Lung (tissue), 12 donors: ENCODE measurements around the gene NLRC3. TPM values are rescaled to one million over a fixed set of nuclear protein-coding genes. Genes with fewer than 3 reads are reported as not detected.

Experiments used
- ATAC-seq: fragments of 200-7000 bp; cut with Tn5 transposase; one replicate; pipeline ENCODE4 v1.9.1; 2020; ENCODE audit warnings: moderate number of reproducible peaks; ENCODE audit not compliant: insufficient read depth, low FRiP score
- DNase-seq, 3 donors: peaks; one replicate each; pipeline ENCODE4 v3.0.0-alpha.2; 2013 to 2017
- H3K27ac ChIP-seq, 2 donors: one replicate each; pipeline ENCODE4 v1.5.1; 2013; ENCODE audit warnings: mild to moderate bottlenecking in 2 of 2, moderate library complexity in 2 of 2, control low read depth in 1 of 2, inconsistent platforms in 1 of 2, low read depth in 1 of 2, low read length in 1 of 2
- H3K27me3 ChIP-seq, 3 donors: one replicate each; pipeline ENCODE4 v1.5.1; 2013; ENCODE audit warnings: low read length in 2 of 3; ENCODE audit not compliant: control insufficient read depth in 3 of 3, insufficient read depth in 3 of 3
- H3K36me3 ChIP-seq, 4 donors: one replicate each; pipeline ENCODE4 v1.5.1; 2013; ENCODE audit warnings: low read length in 4 of 4, mild to moderate bottlenecking in 1 of 4, moderate library complexity in 1 of 4; ENCODE audit not compliant: control insufficient read depth in 4 of 4, insufficient read depth in 4 of 4
- H3K4me1 ChIP-seq, 5 donors: one replicate each; pipeline ENCODE4 v1.5.1; 2013; ENCODE audit warnings: low read length in 5 of 5, mild to moderate bottlenecking in 2 of 5, moderate library complexity in 1 of 5; ENCODE audit not compliant: control insufficient read depth in 5 of 5, insufficient read depth in 5 of 5
- H3K4me3 ChIP-seq: one replicate; pipeline ENCODE4 v1.5.1; 2013; ENCODE audit warnings: mild to moderate bottlenecking, control low read depth, moderate library complexity
- H3K9ac ChIP-seq, 2 donors: one replicate each; pipeline ENCODE4 v1.5.1; 2013; ENCODE audit warnings: low read length in 2 of 2, control low read depth in 1 of 2; ENCODE audit not compliant: insufficient read depth in 1 of 2
- H3K9me3 ChIP-seq, 4 donors: one replicate each; pipeline ENCODE4 v1.5.1; 2013; ENCODE audit warnings: low read length in 3 of 4, mild to moderate bottlenecking in 1 of 4, moderate library complexity in 1 of 4; ENCODE audit not compliant: control insufficient read depth in 4 of 4, insufficient read depth in 3 of 4
- WGBS, 2 donors: extraction: QIAGEN DNeasy Blood & Tissue Kit; methylation state at CpG; one replicate each; pipeline ENCODE4 v1.1.7; 2013; 5-methylcytosine and 5-hydroxymethylcytosine counted together
- polyA plus RNA-seq, 2 donors: library from polyadenylated mRNA; stranded (reverse); fragments of 200-250 nt; gene quantifications; one replicate each; pipeline ENCODE4 v1.2.1, GENCODE V29; 2013
- total RNA-seq, 2 donors: library from RNA; depleted of rRNA in 1 of 2; stranded (reverse); fragments of >200 nt in 1 of 2; gene quantifications; one replicate each; pipeline ENCODE4 v1.2.1, GENCODE V29; 2014 to 2021
- TF ChIP-seq, protein P1 (sequence below): IDR thresholded peaks from 2 replicates; pipeline ENCODE4 v1.5.1; 2012; ENCODE audit warnings: mild to moderate bottlenecking; ENCODE audit errors: control extremely low read depth, extremely low read depth
- donor health status: control.
- donor health status: control.
- donor health status: Bipolar disorder and iron deficiency.
- donor health status: healthy.
- donor health status: DM: yes; HTN: yes; CAD: no.

The NLRC3 gene
- total and polyA plus RNA-seq, 4 donors = 1.1 to 4.4 (median 2.5) TPM

DNA sequence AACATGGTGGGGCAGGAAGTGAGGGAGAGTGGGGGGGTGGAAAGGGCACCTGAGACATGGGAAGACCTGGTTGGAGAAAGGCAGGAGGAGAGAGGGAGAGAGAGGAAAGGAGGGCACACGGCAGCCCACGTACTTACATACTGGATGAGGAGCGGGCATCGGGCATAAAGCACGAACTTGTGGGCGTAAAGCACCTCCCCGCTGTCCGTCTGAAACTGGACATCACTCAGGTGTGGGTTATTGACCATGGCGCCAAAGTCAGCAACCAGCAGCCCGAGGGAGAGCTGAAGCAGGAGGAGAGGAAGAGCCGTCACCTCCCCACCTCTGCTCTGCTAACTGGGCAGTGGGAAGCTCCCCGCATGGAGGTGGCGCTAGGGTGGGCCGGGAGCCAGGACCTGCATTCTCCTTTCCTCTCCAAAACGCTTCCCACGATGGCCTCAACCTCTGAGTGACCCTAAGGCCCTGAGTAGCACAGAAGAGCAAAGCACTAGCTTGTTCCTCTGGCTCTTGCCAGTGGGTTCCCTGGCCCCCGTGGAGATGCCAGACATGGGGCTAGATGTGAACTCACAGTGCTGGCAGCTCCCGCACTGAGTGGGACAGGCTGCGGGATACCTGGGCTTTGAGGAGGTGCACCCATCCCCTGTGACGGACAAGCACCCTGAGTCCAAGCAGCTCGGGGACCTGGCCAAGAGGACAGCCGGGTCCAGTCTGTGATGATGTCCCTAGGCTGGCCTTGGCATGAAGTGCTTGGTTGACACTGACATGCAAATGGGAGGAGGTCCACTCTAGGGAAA, 17.3 kb upstream of the NLRC3 start:
- Histone ChIP-seq H3K4me3 (no peak overlapping the region), H3K9me3 (no peaks in the 10 kb centered on the region), H3K4me1 (peaks cover 0 to 6% (median 0%) of the 10 kb centered on the region in 5 donors), H3K9ac (no peak overlapping the region), H3K27ac (no peak overlapping the region), H3K27me3 (no peaks in the 10 kb centered on the region), H3K36me3 (peaks cover 0 to 14% (median 10%) of the 10 kb centered on the region in 4 donors)
- ATAC-seq (no peak), DNase-seq (no peak)
- TF ChIP-seq, protein P1, sequence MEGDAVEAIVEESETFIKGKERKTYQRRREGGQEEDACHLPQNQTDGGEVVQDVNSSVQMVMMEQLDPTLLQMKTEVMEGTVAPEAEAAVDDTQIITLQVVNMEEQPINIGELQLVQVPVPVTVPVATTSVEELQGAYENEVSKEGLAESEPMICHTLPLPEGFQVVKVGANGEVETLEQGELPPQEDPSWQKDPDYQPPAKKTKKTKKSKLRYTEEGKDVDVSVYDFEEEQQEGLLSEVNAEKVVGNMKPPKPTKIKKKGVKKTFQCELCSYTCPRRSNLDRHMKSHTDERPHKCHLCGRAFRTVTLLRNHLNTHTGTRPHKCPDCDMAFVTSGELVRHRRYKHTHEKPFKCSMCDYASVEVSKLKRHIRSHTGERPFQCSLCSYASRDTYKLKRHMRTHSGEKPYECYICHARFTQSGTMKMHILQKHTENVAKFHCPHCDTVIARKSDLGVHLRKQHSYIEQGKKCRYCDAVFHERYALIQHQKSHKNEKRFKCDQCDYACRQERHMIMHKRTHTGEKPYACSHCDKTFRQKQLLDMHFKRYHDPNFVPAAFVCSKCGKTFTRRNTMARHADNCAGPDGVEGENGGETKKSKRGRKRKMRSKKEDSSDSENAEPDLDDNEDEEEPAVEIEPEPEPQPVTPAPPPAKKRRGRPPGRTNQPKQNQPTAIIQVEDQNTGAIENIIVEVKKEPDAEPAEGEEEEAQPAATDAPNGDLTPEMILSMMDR = no peak
- 96 to 98% methylated on average over 22 of the region's 22 CpGs for WGBS, 2 donors

DNA sequence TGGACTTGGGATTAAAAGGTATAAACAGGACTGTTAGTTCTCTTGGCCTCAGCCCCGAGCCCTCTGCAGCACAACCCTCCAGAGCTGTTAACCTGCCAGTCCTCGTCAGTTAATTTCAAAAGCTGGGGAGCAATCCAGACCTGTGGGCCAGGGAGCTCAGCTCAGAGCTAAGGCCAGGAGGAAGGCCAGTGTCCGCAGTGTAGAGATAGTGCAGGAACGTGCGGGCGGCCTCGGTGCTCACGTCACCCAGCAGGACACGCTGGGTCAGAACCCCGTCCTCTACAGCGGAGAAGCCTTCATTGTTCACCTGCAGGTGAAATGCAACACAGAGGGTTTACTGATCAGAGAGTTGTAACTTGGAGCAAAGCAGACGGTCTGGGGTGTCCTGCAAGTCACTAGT, 15.4 kb upstream of the NLRC3 start:
- Histone ChIP-seq H3K4me3 (no peak overlapping the region), H3K27me3 (no peaks in the 10 kb centered on the region), H3K9ac (no peak overlapping the region), H3K27ac (no peak overlapping the region), H3K4me1 (peaks cover 0 to 6% (median 0%) of the 10 kb centered on the region in 5 donors), H3K36me3 (peaks cover 0 to 16% (median 12%) of the 10 kb centered on the region in 4 donors), H3K9me3 (no peaks in the 10 kb centered on the region)
- DNase-seq = no peak
- WGBS, 2 donors = 97 to 99% methylated on average over 12 of the region's 12 CpGs
- TF ChIP-seq, protein P1 = no peak
- no peak for ATAC-seq

DNA sequence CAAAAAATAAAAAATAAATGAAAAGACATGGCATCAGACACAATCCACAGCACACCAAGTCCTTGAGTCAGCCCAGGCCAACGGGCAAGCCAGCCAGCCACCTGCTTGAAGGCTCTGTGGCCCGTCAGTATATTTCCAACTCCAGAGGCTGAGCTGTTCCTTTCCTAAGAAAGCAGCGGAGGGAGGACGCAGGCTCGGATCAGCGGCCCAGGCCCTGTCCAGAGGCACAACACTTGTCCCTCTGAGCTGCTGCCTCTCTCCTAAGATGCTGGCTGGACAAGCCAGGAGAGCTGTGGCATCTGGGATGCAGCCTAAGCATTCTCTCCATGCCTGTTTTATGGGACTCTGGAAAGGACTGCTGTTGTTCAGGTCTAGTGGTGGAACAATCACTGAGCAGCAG, 14.8 kb upstream of the NLRC3 start:
- Histone ChIP-seq H3K9ac (no peak overlapping the region), H3K4me3 (no peak overlapping the region), H3K4me1 (peaks cover 0 to 6% (median 0%) of the 10 kb centered on the region in 5 donors), H3K27ac (no peak overlapping the region), H3K27me3 (no peaks in the 10 kb centered on the region), H3K36me3 (peaks cover 0 to 16% (median 13%) of the 10 kb centered on the region in 4 donors), H3K9me3 (no peaks in the 10 kb centered on the region)
- ATAC-seq (no peak), DNase-seq (no peak)
- 96 to 98% methylated on average over 6 of the region's 6 CpGs for WGBS, 2 donors
- TF ChIP-seq, protein P1 = no peak

DNA sequence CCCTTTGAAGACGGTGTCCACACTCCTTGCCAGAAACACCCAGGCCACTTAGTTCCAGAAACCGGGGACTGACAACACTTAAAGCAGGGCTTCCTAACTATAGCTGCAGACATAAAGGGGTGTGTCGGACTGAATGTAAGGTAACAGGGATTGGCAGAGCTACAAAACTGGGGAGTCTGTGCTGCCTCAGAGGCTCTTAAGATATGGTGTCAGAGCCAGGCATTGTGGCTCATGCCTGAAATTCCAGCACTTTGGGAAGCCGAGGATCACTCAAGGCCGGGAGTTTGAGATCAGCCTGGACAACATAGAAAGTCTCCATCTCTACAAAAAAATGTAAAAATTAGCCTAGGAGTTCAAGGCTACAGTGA, 14.2 kb upstream of the NLRC3 start:
- no peak overlapping the region for H3K9ac ChIP-seq
- no peaks in the 10 kb centered on the region for H3K9me3 ChIP-seq
- 52 to 62% methylated on average over 5 of the region's 5 CpGs for WGBS, 2 donors
- no peaks in the 10 kb centered on the region for H3K27me3 ChIP-seq
- peak overlapping the region in 1 of 2 donors; percentile 57 for H3K27ac ChIP-seq
- H3K36me3 ChIP-seq = peaks cover 0 to 16% (median 13%) of the 10 kb centered on the region in 4 donors
- ATAC-seq = peak; percentile 19
- TF ChIP-seq, protein P1 = no peak
- no peak overlapping the region for H3K4me3 ChIP-seq
- no peak for DNase-seq
- H3K4me1 ChIP-seq = peaks cover 0 to 6% (median 0%) of the 10 kb centered on the region in 5 donors
